ENCODE measurements around the gene SVIL.
"Not testable (repeated sequence)": the region's sequence is repeated elsewhere in the genome, so short reads cannot be mapped to it uniquely, and the experiment has no call there.

The SVIL gene

DNA sequence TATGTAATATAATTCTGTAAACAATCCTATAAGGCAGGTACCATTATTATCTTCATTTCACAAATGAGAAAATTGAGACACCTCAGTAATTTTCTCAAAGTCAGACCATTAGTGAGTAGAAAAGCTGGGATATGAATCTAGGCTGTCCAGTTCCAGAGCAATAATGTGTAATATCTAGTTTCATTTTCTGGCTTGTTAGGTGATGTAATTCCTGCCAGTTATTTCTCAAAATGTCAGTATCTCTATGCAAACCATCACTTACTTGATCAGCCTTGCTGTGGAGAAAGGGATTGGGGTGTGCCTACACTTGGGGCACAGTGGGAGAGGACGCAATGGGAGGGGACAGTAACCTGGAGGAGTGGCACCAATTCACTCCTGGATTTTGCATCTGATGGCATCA, 188.4 kb downstream of the SVIL start:
- DNase-seq = no peak

DNA sequence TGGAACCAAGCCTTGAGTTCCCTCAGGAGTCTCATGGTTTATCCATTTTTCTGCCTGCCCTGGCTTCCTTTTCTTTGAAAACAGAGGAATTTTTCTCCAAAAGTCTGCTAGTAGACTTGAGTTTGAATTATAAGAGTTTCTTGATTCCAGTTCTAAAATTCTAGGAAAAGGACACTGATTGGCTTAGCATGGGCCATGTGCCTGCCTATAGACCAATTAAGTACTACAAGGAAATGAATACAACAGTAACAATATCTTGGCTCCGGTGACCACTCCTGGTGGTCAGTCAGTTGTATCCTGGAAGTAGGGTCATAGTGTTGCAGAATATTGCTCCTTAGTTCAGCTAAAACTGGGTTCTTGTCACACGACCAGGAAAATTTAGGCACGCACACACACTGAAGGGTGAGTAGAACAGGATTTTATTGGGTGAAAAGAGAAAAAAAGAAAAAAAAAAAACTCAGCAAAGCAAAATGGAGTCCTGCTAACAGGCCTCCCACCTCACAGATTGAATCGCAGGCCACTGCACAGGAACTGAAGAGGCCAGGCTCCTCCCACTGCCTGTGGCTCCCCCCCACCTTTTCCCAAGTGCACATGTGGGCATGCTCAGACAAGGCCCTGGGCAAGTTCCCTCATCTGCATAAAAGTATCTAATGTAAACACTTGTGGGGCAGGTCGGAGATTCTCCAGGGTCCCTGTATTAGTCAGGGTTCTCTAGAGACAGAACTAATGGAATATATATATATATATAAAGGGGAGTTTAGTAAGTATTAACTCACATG, 190.8 kb downstream of the SVIL start:
- no peak for DNase-seq

DNA sequence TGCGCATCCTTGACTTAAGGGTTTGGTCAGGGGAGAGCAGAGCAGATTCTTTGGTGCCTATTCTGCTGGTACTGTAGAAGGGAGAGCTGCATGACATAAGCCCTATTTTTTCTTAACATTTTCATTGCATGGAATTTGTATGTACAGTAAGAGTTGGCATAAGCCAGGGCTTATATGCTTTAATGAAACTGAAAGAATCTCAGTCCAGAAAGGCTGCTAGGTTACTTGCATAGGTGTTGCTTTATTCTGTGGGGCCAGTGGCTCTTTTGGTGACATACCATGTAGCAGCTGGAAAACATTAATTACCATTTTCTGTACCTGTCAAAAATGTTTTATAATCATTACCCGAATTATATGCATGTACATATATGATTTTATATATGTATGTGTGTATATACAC, 193.8 kb downstream of the SVIL start:
- DNase-seq = no peak

DNA sequence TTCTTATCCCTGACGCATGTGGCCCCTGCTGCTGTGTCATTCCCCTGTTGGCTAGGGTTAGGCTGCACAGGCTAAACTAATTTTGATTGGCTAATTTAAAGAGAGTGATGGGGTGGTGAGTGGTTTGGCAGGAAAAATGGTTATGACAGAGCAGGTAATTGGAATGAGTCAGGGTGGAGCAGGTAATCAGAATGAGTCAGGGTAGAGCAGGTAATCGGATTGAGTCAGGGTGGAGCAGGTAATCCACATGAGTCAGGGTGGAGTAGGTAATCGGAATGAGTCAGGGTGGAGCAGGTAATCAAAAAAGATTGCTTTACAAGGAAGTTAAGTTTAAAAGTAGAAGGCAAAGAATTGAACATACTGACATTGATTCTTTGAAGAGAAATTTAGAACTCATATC, 195.8 kb downstream of the SVIL start:
- DNase-seq = not testable (repeated sequence)

DNA sequence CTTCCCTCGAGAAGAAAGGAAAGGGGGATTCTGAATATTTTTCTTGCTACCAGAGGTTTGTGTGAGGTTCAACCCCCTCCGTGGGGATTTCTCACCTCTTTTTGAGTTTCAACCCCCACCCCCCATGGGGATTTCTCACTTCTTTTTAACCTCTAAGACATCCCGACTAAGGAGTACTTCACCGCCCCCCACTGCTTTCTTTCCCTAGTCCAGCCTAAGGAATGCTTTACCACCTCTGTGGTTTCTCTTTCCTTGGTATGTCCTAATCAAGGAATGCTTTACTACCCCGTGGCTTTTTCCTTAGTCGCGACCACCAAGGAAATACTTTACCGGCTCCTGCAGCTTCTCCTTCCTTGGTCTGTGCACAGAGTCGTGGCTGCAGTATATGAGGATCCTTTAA, 196.5 kb downstream of the SVIL start:
- no peak for DNase-seq

DNA sequence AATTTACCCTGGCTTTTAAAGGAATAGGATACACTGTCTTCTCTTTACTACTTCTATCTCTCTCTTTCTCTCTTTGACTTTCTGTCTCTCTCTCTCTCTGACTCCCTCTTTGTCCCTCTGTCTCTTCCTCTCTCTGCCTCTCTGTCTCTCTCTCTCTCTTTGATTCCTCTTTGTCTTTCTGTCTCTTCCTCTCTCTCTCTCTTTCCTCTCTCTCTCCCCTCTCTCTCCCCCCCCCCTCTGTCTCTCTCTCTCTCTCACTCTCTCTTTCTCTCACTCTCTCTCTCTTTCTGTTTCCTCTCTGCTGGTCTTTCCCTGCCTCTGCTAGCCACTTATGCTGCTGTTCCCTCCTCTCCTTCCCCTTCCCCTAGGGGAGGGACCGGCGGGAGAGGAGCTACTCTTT, 196.9 kb downstream of the SVIL start:
- no peak for DNase-seq

DNA sequence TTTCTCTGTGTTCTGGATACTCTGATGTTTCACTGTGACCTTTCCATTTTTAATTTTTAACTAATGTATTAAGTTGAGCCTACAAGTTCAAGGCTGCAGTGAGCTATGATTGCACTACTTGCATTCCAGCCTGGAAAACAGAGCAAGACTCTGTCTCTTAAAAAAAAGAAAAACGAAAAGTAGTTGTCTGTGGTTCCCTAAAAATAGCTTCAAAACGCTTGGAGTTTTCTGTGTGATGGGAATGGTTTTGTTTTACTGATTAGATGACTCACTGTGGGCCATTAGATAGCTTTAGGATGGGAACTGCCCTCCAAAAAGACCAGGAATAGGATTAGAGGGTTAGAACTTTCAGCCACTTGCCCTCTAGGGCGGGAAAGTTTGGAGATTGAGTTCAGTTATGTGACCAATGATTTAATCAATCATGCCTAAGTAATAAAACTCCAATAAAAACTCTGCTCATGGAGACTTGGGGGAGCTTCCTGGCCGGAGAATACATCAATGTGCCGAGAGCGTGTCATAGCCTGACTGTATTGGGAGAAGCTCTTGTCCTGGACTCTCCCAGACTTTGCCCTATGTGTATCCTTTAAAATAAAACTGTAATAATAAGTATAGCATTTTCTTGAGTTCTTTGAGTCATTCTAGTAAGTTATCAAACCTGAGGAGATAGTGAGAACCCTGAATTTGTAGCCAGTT, 198.8 kb downstream of the SVIL start:
- DNase-seq = no peak

DNA sequence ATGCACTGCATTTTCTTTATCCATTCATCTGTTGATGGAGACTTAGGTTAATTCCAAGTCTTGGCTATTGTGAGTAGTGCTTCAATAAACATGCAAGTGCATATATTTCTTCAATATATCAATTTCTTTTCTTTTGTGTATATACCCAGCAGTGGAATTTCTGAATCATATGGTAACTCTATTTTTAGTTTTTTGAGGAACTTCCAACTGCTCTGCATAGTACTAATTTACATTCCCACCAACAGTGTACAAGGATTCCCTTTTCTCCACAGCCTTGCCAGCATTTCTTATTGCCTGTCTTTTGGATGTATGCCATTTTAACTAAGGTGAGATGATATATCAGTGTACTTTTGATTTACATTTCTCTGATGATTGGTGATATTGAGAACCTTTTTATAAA, 200.7 kb downstream of the SVIL start:
- no peak for DNase-seq

DNA sequence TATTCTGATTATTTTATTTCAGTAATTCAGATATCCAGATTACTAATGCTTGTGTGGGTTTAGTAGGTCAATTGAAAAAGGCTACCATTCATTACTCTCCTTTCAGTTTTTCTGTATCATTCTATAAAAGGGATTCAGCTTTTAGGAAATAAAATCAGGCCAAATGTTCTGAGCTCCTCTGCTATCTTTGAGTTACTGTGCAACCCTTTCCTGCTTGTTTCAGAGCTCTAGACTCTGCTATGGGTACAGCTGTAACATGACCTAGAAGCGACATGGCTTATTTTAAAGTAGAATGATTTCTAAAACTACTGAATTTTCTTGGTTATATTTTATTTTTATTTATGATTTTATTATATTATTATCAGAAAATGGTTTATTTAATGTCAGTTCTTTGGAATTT, 203.1 kb downstream of the SVIL start:
- no peak for DNase-seq

DNA sequence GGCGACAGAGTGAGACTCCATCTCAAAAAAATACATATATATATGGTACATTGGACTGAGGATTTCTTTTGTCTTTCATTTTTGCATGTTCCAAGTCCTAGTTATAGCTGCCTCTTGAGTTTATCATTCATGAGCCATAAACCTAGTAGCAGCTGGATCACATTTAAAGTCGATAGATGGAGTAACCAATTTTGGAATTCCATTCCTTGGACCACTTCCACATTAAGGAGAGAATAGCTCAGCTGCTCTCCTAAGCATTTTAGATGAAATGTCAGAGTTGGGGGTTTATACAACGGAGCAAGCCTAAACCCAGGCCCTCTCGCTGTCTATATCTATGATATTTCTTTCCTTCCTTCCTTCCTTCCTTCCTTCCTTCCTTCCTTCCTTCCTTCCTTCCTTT, 204.7 kb downstream of the SVIL start:
- DNase-seq = no peak

DNA sequence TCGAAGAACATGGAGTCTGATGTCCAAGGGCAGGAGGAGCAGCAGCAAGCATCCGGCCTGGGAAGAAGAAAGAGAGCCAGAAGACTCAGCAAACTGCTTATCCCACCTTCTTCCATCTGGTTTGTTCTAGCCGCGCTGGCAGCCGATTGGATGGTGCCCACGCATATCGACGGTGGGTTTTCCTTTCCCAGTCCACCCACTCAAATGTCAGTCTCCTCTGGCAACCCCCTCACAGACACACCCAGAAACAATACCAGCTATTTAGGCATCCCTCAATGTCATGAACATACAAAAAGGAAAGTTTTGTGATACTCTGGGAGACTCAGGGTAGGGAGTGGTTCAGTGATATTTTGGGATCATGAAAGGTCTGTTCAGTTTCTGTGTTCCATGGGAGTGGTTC, 206.3 kb downstream of the SVIL start:
- no peak for DNase-seq

DNA sequence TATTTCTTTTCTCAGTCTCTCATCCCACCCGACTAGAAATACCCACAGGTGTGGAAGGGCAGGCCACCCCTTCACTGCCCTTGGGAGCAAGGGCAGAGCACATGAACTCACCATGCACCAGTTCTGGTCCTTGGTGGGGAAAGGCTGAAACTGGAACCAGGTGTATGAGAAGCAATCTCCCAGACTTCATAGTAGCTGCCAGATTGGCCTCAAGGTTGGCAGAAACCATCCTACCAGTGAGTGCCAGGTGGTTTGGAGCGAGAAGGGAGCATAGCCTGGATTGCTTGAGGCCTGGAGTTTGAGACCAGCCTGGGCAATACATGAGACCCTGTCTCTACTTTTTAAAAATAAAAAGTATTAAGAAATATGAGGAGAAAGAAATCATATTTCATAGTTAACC, 207.1 kb downstream of the SVIL start:
- DNase-seq = no peak

DNA sequence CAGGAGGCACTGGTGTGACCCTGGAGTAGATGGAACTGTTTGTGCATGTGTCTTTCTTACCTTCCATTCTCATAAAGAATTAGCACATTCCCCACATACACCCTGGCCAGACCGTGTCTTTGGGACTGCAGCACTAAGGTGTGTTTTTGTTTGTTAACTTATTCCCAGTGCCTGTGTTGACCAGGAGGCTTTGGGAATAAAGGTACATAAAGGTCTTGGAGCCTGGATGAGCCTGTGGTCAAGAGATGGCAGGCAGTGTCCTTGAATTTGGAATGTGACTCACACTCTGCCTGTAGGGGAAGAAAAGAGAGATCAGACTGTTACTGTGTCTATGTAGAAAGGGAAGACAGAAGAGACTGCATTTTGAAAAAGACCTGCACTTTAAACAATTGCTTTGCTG, 208.4 kb downstream of the SVIL start:
- no peak for DNase-seq

DNA sequence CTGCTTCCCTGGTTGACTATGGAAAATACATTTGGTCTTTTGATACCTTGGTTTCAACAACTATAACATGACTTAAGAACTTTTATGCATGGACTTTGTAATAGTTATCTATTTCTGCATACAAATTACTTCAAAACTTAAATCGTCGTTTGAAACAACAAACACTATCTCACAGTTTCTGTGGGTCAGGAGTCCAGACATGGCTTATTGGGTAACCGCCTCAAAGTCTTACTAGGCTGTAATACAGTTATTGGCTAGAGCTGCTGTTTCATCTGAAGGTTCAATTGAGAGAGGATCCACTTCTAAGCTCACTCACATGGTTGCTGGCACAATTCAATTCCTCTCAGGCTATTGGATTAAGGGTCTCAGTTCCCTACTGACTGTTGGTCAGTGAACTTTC, 210.8 kb downstream of the SVIL start:
- no peak for DNase-seq

DNA sequence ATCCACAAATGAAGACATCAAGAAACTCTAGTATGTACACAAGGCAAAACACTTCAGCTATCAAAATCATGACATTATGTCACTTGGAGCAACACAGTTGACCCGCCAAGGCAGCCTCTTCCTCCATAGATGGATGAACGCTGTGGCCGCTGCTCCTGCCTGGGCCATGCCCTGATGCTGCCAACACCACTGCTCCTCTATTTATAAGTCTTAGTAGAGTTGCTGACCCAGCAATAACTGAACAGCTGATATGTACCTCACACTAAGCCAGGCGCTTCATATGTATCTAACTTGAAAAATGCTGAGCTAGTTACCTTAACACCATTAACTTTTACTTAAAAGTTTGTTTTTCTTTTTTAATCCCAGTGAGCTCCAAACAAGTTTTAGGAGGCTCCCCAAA, 214.0 kb downstream of the SVIL start:
- DNase-seq = no peak

DNA sequence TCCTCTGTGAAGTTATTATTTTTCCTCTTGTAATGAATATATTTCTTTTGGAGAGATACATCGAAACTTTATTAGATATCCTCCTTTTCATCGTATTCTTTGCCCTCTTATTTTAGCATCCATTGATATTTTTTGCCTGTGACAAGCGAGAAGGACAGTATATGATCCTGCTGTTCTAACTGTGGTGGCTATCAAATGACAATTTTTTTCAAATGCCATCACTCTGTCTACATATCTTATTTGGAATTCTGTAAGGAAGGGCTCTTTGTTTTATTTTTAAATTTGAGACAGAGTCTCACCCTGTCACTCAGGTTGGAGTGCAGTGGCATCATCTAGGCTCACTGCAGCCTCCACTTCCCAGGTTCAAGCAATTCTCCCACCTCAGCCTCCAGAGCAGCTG, 217.4 kb downstream of the SVIL start:
- DNase-seq = no peak

DNA sequence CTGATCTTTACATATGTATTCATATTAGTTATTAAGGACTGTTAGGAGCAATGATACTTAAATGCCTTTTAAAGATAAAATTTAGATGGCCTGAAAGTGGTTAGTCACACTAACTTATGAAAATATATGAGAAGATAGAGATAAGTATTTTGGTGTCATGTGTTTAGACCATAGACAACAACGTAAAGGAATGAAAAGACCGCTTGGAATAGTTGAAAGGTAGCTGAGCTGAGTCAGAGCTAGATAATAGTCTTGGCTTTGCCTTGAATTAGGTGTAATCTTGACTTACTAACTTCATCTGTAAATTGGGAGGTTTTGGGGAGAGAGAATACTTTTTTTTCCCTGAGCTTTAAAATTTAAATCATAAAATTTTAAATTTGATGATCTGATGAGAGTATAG, 218.9 kb downstream of the SVIL start:
- DNase-seq = no peak

DNA sequence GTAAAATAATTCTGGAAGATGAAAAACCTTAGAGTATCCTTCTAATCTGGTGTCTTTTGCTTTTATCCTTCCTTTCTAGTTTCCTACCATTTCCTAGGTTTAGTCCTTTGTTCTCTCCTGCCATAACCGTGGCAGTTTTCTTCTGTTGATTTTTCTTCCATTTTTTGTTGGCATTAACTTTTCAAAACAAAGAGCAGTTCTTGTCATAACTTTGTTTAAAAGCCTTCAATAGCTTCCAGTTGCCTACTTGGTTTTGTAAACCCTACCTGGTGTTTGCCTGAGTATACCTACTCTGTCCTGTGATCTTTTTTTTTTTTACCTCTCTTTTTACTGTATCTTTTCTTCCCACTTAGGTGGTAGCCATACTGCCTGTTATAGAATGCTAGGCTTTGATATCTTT, 220.3 kb downstream of the SVIL start:
- DNase-seq = no peak

DNA sequence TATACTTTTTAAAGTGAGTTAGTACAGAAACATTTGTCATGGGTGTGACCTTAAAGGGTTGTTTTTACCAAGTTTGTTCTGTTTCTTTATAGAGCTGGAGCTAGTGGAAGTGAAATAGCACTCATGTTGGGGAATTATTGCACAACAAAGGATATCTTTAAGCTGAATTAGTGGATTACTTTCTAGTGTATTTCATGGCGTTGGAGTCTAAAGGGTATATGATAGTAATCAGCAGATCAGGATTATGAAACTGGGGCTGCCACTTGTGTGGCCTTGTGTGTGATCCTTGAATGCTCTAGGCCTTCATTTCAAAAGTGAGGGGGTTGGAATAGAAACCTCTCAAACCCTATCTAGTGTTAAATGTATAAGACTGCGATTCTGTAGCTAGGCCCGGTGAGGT, 222.3 kb downstream of the SVIL start:
- no peak for DNase-seq

DNA sequence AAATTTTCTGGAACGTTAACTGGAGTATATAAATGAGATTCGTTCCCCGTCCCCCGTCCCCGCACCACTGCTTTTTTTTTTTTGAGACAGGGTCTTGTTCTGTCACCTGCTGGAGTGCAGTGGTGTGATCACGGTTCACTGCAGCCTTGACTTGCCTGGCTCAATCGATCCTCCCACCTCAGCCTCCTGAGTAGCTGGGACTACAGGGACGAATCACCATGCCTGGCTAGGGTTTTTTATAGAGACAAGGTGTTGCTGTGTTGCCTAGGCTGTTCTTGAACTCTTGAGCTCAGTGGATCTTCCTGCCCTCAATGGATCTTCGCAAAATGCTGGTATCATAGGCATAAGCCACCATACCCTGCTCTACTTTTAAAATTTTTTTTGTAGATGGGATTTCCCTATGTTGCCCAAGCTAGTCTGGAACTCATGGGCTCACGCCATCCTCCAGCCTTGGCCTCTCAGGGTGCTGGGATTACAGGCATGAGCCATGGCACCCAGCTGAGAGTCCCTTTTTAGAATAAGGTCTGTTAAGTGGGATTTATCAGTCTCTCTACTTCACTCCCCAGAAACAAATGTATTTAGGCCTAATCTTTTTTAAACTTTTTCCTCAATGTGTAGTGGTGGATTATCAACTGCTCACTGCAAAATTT, 223.0 kb downstream of the SVIL start:
- DNase-seq = no peak

DNA sequence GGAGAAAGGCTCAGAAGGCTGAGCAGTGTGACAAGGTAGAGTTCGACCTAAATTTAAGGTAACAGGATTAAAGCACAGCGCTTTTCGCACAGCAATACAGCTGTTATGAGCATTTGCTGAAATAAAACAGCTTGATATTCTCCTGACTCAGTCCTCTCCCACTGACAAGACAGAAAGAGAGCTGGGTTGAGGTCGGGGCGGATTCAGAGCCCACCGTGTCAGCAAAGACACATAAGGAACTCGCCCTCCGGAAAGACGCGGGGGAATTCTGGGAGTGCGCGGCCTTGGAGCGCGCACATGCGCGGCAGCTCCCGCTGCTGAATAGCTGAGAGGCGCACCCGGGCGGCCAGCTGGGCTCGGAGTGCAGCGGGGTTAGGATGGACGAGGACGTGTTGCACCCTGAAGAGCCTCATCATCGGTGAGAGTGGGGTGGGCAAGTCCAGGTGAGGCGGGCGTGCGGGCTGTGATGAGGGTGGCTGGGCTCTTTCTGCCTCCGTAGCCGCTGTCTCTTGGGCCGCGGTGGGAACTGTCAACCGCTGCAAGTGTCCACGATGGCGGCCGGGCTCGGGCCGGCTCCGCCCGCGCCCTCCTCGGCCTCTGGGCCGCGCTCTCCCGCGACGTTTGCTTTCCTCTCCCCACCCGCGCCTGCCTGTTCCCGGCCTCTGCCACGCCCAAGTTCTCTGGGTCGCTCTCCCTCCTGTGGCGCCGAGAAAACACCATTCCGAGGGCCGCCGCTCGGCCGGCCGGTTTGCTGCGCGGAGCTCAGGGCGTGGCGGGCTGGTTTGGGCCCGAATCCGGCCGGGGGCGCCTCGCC, 225.3 kb downstream of the SVIL start:
- no peak for DNase-seq

DNA sequence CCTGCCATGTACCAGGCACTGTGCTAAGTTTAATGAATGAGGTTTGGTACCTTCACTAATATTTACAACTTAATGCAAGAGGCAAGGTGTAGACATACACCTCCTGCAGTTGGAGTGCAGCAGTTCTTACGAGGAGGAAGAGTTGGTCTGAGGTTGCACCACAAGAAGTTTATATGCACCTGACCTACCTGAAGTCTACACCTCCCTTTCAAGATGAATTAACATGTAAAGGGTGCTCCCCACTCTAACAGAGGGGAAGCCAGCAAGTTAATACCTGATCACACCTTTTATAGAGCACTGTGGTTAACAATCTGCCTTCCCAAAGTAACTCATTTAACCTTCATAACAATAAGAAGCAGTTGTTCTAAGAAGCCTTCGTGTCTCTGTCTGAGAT, 225.9 kb downstream of the SVIL start:
- no peak for DNase-seq

Data from NCI-H526 treated with DMSO at 0.1 percent for 48 hours (cell line).